ENCODE measurements around the gene B3GAT1.

Gene B3GAT1

GRCh38 chr11:134331354-134332188 is 80.5 kb downstream of the B3GAT1 start, which contains the start of gene GLB1L2:
GLB1L2 (plus strand) TSS chr11:134331988; CDS start chr11:134332062, 74 bp downstream.
- DNase-seq: peak; percentile 75

DNA sequence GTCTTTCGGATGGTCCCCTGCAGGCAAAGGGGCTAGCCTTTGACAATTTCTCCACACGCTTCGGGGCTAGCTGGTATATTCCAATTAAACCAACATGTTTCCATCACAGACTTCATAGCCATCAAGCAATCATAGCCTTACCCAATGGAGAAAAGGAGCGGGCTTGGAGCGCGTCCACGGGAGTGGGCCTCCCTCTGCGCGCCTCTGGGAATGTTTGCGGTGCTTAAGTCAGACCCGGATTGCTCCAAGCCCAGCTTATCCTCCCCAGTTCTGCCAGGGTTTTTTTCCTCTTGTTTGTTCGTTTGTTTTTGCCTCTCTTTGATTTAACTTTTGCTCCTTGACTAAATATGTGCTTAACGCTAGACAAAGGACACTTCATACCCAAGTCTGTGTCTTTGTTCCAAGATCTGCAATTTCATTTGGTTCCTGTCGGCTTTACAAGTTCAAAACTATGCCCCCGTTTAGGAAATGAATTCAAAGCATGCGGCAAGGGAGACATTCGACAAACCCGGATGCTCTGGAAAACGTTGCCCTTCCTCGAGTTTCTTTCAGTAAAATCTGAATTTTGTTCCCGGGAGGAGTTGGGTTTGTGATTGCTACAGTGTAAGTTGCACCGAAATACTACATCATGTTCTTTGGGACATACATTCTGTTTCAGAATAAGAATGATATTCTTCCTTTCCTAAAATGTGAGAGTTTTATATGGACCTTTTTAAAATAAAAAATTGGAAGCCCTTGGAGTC is 81.3 kb downstream of the B3GAT1 start:
- DNase-seq: no peak

Measured in RPMI8226 (cell line).